Measurements from ENCODE around the gene APCDD1L.

DNA sequence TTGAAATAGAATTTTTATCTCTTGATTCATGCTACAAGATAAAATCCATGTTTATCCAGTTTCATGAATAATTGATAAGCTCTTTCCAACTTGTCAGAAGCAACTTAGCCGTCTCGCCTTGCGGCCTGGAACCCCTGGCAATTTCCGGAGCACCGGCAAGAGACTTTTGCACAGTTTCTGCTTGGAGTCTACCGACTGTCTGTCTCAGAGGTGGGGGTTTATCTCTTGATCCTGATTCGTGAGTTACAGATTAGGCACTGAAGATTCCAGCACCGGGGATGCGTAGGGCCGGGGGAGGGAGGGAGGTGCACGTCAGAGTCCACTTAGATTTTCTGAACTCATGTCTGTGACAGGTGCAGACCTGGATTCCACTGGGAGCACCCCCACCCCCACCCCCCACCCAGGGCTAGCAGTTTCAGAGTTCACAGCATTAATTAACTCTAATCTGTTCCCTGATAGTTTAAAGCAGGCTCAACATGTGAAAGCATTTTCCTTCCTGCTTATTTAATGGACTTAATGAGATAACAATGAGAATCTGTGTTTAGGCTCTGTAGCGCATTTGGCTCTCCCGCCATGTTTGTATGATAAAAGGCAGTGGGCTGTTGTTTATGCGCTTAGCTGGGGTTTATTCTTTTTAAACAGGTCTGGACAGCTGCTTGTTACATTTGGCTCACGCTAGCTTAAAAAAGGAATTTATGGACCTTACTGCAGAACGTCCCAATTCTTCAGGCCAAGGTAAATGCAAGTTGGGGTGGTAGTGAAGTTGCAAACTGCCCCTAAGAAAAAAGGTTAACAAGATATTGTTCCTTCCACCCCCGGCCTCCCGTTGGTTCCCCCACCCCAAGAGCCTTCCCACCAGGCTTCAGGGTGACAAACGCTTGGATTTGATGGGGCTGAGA, 8.1 kb upstream of the APCDD1L start:
- TF ChIP-seq POLR2AphosphoS5 (IDR thresholded peaks at IDR 0.05; ENCODE audit: borderline replicate concordance, low read depth, low read length), result peak; percentile 40; the same call in 1 of the 2 replicates
- no peak for TF ChIP-seq EZH2 (IDR thresholded peaks at IDR 0.05)
- no peak for TF ChIP-seq FOXP2 (optimal IDR thresholded peaks at IDR 0.05; ENCODE audit: control extremely low read depth, extremely low read length, insufficient read depth)
